Caco-2 (cell line): ENCODE measurements around the gene CHI3L1. TPM values are rescaled to one million over a fixed set of nuclear protein-coding genes. Genes with fewer than 3 reads are reported as not detected.

Experiments
- BruUV-seq: library from RNA; stranded (reverse); fragments of 400-500 nt; replicated peaks from 2 replicates; lab custom pipeline; 2021; lab: Mats Ljungman, UMichigan
- CTCF ChIA-PET: fragments of 300-600 bp; sonication (Branson Sonifier 250); formaldehyde crosslinking; loops from one replicate; lab custom pipeline; 2022; ENCODE audit warnings: antibody characterized with exemption; lab: Charles Lee
- POLR2A ChIA-PET: fragments of 300-600 bp; sonication (Branson Sonifier 250); formaldehyde crosslinking; loops from one replicate; lab custom pipeline; 2022; ENCODE audit warnings: antibody characterized with exemption; lab: Charles Lee
- DNase-seq, 2 experiments: peaks; one replicate each; pipeline versions ENCODE4 v3.0.0 to v3.0.0-alpha.2; 2020 to 2022
- H3K27me3 ChIP-seq: replicated peaks from 2 replicates; pipeline ENCODE4 v1.6.0; 2011; ENCODE audit warnings: low read length; ENCODE audit not compliant: control insufficient read depth, insufficient read depth
- H3K36me3 ChIP-seq: 2 replicates; pipeline ENCODE4 v1.5.1; 2011; ENCODE audit warnings: low read length; ENCODE audit not compliant: control insufficient read depth, insufficient read depth
- H3K4me1 ChIP-seq: fragments of 250-450 bp; sonication (Bioruptor Pico); 2 replicates; pipeline ENCODE4 v1.5.1; 2020; ENCODE audit warnings: mild to moderate bottlenecking
- H3K4me3 ChIP-seq: 2 replicates; pipeline ENCODE4 v1.5.1; 2011; ENCODE audit warnings: low read depth, mild to moderate bottlenecking, control low read depth, low read length
- H3K9me3 ChIP-seq: fragments of 250-450 bp; sonication (Bioruptor Pico); 2 replicates; pipeline ENCODE4 v1.5.1; 2020; ENCODE audit warnings: mild to moderate bottlenecking, moderate library complexity
- H3K27ac Mint-ChIP-seq: one replicate; pipeline ENCODE4 v1.8.0; 2022; ENCODE audit warnings: mixed read lengths; ENCODE audit not compliant: unreplicated experiment
- H3K27me3 Mint-ChIP-seq: one replicate; pipeline ENCODE4 v1.8.0; 2022; ENCODE audit warnings: mixed read lengths; ENCODE audit not compliant: insufficient read depth, unreplicated experiment
- H3K36me3 Mint-ChIP-seq: one replicate; pipeline ENCODE4 v1.8.0; 2022; ENCODE audit warnings: mild to moderate bottlenecking, mixed read lengths; ENCODE audit not compliant: insufficient read depth, unreplicated experiment
- H3K4me1 Mint-ChIP-seq: one replicate; pipeline ENCODE4 v1.8.0; 2022; ENCODE audit warnings: low read depth, mixed read lengths; ENCODE audit not compliant: unreplicated experiment
- H3K4me3 Mint-ChIP-seq: one replicate; pipeline ENCODE4 v1.8.0; 2022; ENCODE audit warnings: mild to moderate bottlenecking, moderate library complexity, mixed read lengths; ENCODE audit not compliant: unreplicated experiment
- H3K9me3 Mint-ChIP-seq: one replicate; pipeline ENCODE4 v1.8.0; 2022; ENCODE audit warnings: mixed read lengths; ENCODE audit not compliant: unreplicated experiment
- CTCF ChIP-seq, 2 experiments: fragments of 200-600 bp in 1 of 2; IDR thresholded peaks; 1 replicate in 1 of 2; 2 replicates in 1 of 2; pipeline versions ENCODE4 v1.5.1 to v1.8.0; 2011 to 2022; ENCODE audit warnings: antibody characterized with exemption in 1 of 2, control low read depth in 1 of 2, inconsistent platforms in 1 of 2, low read depth in 1 of 2, low read length in 1 of 2, mild to moderate bottlenecking in 1 of 2, moderate library complexity in 1 of 2; ENCODE audit not compliant: insufficient read depth in 1 of 2, severe bottlenecking in 1 of 2, unreplicated experiment in 1 of 2
- intact Hi-C: fragments of 100-400 bp; cut with micrococcal nuclease; formaldehyde crosslinking; loops from one replicate; pipeline ENCODE4 v1.10.0; 2022; ENCODE audit not compliant: unreplicated experiment
- total RNA-seq: library from RNA; stranded (reverse); gene quantifications from 2 replicates; pipeline ENCODE4 v1.2.3, GENCODE V29; 2022

Gene CHI3L1
- total RNA-seq, 1 experiment from 2014 or later: 235 TPM

GRCh38 chr1:203135636-203136305 lies 50.7 kb downstream of the CHI3L1 start:
- peaks cover 5% of the 10 kb centered on the region for H3K36me3 Mint-ChIP-seq

GRCh38 chr1:203133970-203134725 lies 52.4 kb downstream of the CHI3L1 start:
- Histone ChIP-seq H3K36me3 (no peaks in the 10 kb centered on the region), H3K4me3 (no peak overlapping the region), H3K9me3 (no peaks in the 10 kb centered on the region), H3K27me3 (no peaks in the 10 kb centered on the region), H3K4me1 (peaks cover 4% of the 10 kb centered on the region; the same call in 1 of the 2 replicates)
- Mint-ChIP-seq H3K4me1 (peaks cover 16% of the 10 kb centered on the region), H3K27me3 (no peaks in the 10 kb centered on the region), H3K36me3 (peaks cover 11% of the 10 kb centered on the region), H3K9me3 (no peaks in the 10 kb centered on the region), H3K27ac (no peak overlapping the region), H3K4me3 (no peak overlapping the region)
- ChIA-PET POLR2A (no interaction called here), CTCF (interaction anchor here (0.6 to 0.9 kb wide), 2 partner anchors 44 to 82 kb away, joined by 3 to 4 read pairs; no protein-coding TSS in a partner anchor)
- BruUV-seq: no TSS peak
- peak in 1 of 2 experiments; percentile 17 for DNase-seq
- intact Hi-C loops: no loop called here
- no peak for TF ChIP-seq CTCF (IDR thresholded peaks at IDR 0.05; ENCODE audit: insufficient read depth in 1 of 2, low read depth in 1 of 2, low read length in 1 of 2, severe bottlenecking in 1 of 2, unreplicated experiment in 1 of 2)

More at GRCh38 chr1:203135636-203136305, 50.7 kb downstream of the CHI3L1 start:
- H3K4me3 ChIP-seq: no peak overlapping the region
- no peaks in the 10 kb centered on the region for H3K36me3 ChIP-seq
- DNase-seq: no peak
- H3K27me3 ChIP-seq: no peaks in the 10 kb centered on the region
- CTCF ChIA-PET: interaction anchor here (0.7 to 1.4 kb wide), 5 partner anchors 8 to 81 kb away, joined by 3 to 9 read pairs (median 3); partner anchors contain the start of gene ADORA1
- Mint-ChIP-seq H3K9me3 (no peaks in the 10 kb centered on the region), H3K27ac (no peak overlapping the region), H3K4me1 (peaks cover 12% of the 10 kb centered on the region), H3K4me3 (no peak overlapping the region), H3K27me3 (no peaks in the 10 kb centered on the region)
- H3K9me3 ChIP-seq: no peaks in the 10 kb centered on the region
- H3K4me1 ChIP-seq: peaks cover 4% of the 10 kb centered on the region; the same call in 1 of the 2 replicates
- no peak for TF ChIP-seq CTCF (IDR thresholded peaks at IDR 0.05; ENCODE audit: insufficient read depth in 1 of 2, low read depth in 1 of 2, low read length in 1 of 2, severe bottlenecking in 1 of 2, unreplicated experiment in 1 of 2)
- BruUV-seq: no TSS peak
- POLR2A ChIA-PET: no interaction called here
- intact Hi-C loops: no loop called here

GRCh38 chr1:203131548-203132200 lies 54.8 kb downstream of the CHI3L1 start:
- Mint-ChIP-seq H3K9me3 (no peaks in the 10 kb centered on the region), H3K4me3 (no peak overlapping the region), H3K4me1 (peaks cover 16% of the 10 kb centered on the region), H3K36me3 (peaks cover 16% of the 10 kb centered on the region), H3K27ac (no peak overlapping the region), H3K27me3 (no peaks in the 10 kb centered on the region)
- ChIA-PET POLR2A (no interaction called here), CTCF (no interaction called here)
- peak in 1 of 2 experiments; percentile 19 for DNase-seq
- Histone ChIP-seq H3K4me1 (peaks cover 11% of the 10 kb centered on the region), H3K27me3 (no peaks in the 10 kb centered on the region), H3K4me3 (no peak overlapping the region), H3K36me3 (no peaks in the 10 kb centered on the region), H3K9me3 (no peaks in the 10 kb centered on the region)
- intact Hi-C loops: no loop called here
- BruUV-seq: no TSS peak
- TF ChIP-seq CTCF (IDR thresholded peaks at IDR 0.05; ENCODE audit: insufficient read depth in 1 of 2, low read depth in 1 of 2, low read length in 1 of 2, severe bottlenecking in 1 of 2, unreplicated experiment in 1 of 2): no peak
